GM19452 (cell line): ENCODE data around the gene BCL2.
"Not testable (repeated sequence)": the region's sequence is repeated elsewhere in the genome, so short reads cannot be mapped to it uniquely, and the experiment has no call there.

ENCODE experiments used
- ATAC-seq: cut with Tn5 transposase; IDR thresholded peaks from one replicate; pipeline ENCODE4 v1.9.1; 2021; ENCODE audit not compliant: unreplicated experiment

BCL2 gene

GRCh38 chr18:63319383-63320122, at the start of gene BCL2:
Gene BCL2 (minus strand): TSS chr18:63319769.
- peak; percentile 10 for ATAC-seq

- ATAC-seq, result no peak
Observed at GRCh38 chr18:63368611-63369010, 49.0 kb upstream of the BCL2 start.

- peak; percentile 87 for ATAC-seq
Observed at GRCh38 chr18:63367053-63367953, 47.7 kb upstream of the BCL2 start, which contains the start of gene KDSR. Gene KDSR (minus strand): TSS chr18:63367206. CDS start chr18:63367118, 88 bp downstream.

- peak; percentile 30 for ATAC-seq
Observed at GRCh38 chr18:63366213-63367052, 46.9 kb upstream of the BCL2 start.

GRCh38 chr18:63365876-63366212, 46.3 kb upstream of the BCL2 start:
- ATAC-seq, result no peak

GRCh38 chr18:63363951-63364350, 44.4 kb upstream of the BCL2 start:
- ATAC-seq, result no peak

- not testable (repeated sequence) for ATAC-seq
Observed at GRCh38 chr18:63363420-63363819, 43.9 kb upstream of the BCL2 start.

GRCh38 chr18:63356272-63356896, 36.8 kb upstream of the BCL2 start:
- ATAC-seq, result no peak

GRCh38 chr18:63350230-63350629, 30.7 kb upstream of the BCL2 start:
- no peak for ATAC-seq

GRCh38 chr18:63348508-63349136, 29.1 kb upstream of the BCL2 start:
- ATAC-seq, result no peak

- no peak for ATAC-seq
Observed at GRCh38 chr18:63346480-63347183, 27.1 kb upstream of the BCL2 start.

GRCh38 chr18:63346031-63346430, 26.5 kb upstream of the BCL2 start:
- no peak for ATAC-seq

- ATAC-seq, result no peak
Observed at GRCh38 chr18:63344918-63345317, 25.3 kb upstream of the BCL2 start.

GRCh38 chr18:63344263-63344662, 24.7 kb upstream of the BCL2 start:
- ATAC-seq, result no peak

- no peak for ATAC-seq
Observed at GRCh38 chr18:63342206-63342605, 22.6 kb upstream of the BCL2 start.

- ATAC-seq, result no peak
Observed at GRCh38 chr18:63339920-63340484, 20.4 kb upstream of the BCL2 start.

GRCh38 chr18:63336366-63337099, 17.0 kb upstream of the BCL2 start:
- no peak for ATAC-seq

- no peak for ATAC-seq
Observed at GRCh38 chr18:63331105-63331504, 11.5 kb upstream of the BCL2 start.
